ENCODE data around the gene TMEM88.

Gene TMEM88

GRCh38 chr17:7848131-7848579, 6.7 kb upstream of the TMEM88 start:
- H3K36me3 ChIP-seq (ENCODE audit: control insufficient read depth, insufficient read depth, low read length), result no peaks in the 10 kb centered on the region
- DNase-seq, result no peak

GRCh38 chr17:7848739-7849129, 6.1 kb upstream of the TMEM88 start:
- no peak overlapping the region for H4K5ac ChIP-seq (ENCODE audit: low read length)
- no peak overlapping the region for H3K4ac ChIP-seq (ENCODE audit: low read depth, low read length)
- no peak overlapping the region for H3K9ac ChIP-seq (ENCODE audit: low read length)
- H3K4me1 ChIP-seq (ENCODE audit: control insufficient read depth, low read depth, low read length), result no peaks in the 10 kb centered on the region
- no peak overlapping the region for H3K4me3 ChIP-seq (ENCODE audit: low read length)
- H2BK120ac ChIP-seq (ENCODE audit: low read depth, low read length), result no peak overlapping the region
- H3K56ac ChIP-seq (ENCODE audit: low read length), result no peak overlapping the region
- H2BK15ac ChIP-seq (replicated peaks; ENCODE audit: low read depth), result no peak overlapping the region
- H2AK5ac ChIP-seq (ENCODE audit: low read length), result no peak overlapping the region
- H3K79me2 ChIP-seq (ENCODE audit: control insufficient read depth, insufficient read depth, low read length), result no peaks in the 10 kb centered on the region
- no peak overlapping the region for H3K18ac ChIP-seq (ENCODE audit: low read length)
- no peak overlapping the region for H4K8ac ChIP-seq (ENCODE audit: low read depth, low read length)
- H3K27me3 ChIP-seq (ENCODE audit: insufficient read depth, low read length, poor library complexity), result peaks cover 7% of the 10 kb centered on the region
- no peak overlapping the region for H2BK5ac ChIP-seq (ENCODE audit: low read length)
- no peaks in the 10 kb centered on the region for H3K36me3 ChIP-seq (ENCODE audit: control insufficient read depth, insufficient read depth, low read length)
- WGBS (ENCODE audit: extremely low coverage, insufficient coverage, low lambda C conversion rate), result no CpG with 5 or more reads among the region's 21 CpGs
- H3K4me2 ChIP-seq (ENCODE audit: low read length), result no peak overlapping the region
- H3K23ac ChIP-seq (ENCODE audit: low read length), result no peak overlapping the region
- no peak for DNase-seq
- no peaks in the 10 kb centered on the region for H3K79me1 ChIP-seq (ENCODE audit: low read length)
- H3K27ac ChIP-seq (ENCODE audit: low read depth, low read length), result no peak overlapping the region

More at GRCh38 chr17:7848131-7848579, 6.7 kb upstream of the TMEM88 start:
- H2AK5ac ChIP-seq (ENCODE audit: low read length), result no peak overlapping the region
- H3K9ac ChIP-seq (ENCODE audit: low read length), result no peak overlapping the region
- H3K27me3 ChIP-seq (ENCODE audit: insufficient read depth, low read length, poor library complexity), result peaks cover 7% of the 10 kb centered on the region
- no peaks in the 10 kb centered on the region for H3K79me2 ChIP-seq (ENCODE audit: control insufficient read depth, insufficient read depth, low read length)
- H2BK15ac ChIP-seq (replicated peaks; ENCODE audit: low read depth), result no peak overlapping the region
- no peak overlapping the region for H3K23ac ChIP-seq (ENCODE audit: low read length)
- no CpG with 5 or more reads among the region's 20 CpGs for WGBS (ENCODE audit: extremely low coverage, insufficient coverage, low lambda C conversion rate)
- H3K56ac ChIP-seq (ENCODE audit: low read length), result no peak overlapping the region
- no peak overlapping the region for H3K4ac ChIP-seq (ENCODE audit: low read depth, low read length)
- no peak overlapping the region for H2BK120ac ChIP-seq (ENCODE audit: low read depth, low read length)
- no peak overlapping the region for H4K8ac ChIP-seq (ENCODE audit: low read depth, low read length)
- H3K27ac ChIP-seq (ENCODE audit: low read depth, low read length), result no peak overlapping the region
- no peak overlapping the region for H4K5ac ChIP-seq (ENCODE audit: low read length)
- H2BK5ac ChIP-seq (ENCODE audit: low read length), result no peak overlapping the region
- no peaks in the 10 kb centered on the region for H3K4me1 ChIP-seq (ENCODE audit: control insufficient read depth, low read depth, low read length)
- no peak overlapping the region for H3K18ac ChIP-seq (ENCODE audit: low read length)
- no peak overlapping the region for H3K4me3 ChIP-seq (ENCODE audit: low read length)
- no peaks in the 10 kb centered on the region for H3K79me1 ChIP-seq (ENCODE audit: low read length)
- no peak overlapping the region for H3K4me2 ChIP-seq (ENCODE audit: low read length)

DNA sequence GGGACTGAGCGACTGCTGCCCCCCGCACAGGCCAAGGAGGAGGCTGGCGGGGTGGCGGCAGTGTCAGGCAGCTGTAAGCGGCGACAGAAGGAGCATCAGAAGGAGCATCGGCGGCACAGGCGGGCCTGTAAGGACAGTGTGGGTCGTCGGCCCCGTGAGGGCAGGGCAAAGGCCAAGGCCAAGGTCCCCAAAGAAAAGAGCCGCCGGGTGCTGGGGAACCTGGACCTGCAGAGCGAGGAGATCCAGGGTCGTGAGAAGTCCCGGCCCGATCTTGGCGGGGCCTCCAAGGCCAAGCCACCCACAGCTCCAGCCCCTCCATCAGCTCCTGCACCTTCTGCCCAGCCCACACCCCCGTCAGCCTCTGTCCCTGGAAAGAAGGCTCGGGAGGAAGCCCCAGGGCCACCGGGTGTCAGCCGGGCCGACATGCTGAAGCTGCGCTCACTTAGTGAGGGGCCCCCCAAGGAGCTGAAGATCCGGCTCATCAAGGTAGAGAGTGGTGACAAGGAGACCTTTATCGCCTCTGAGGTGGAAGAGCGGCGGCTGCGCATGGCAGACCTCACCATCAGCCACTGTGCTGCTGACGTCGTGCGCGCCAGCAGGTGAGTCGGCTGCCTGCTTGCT, 5.6 kb upstream of the TMEM88 start:
- WGBS (ENCODE audit: extremely low coverage, insufficient coverage, low lambda C conversion rate), result no CpG with 5 or more reads among the region's 35 CpGs
- H3K79me2 ChIP-seq (ENCODE audit: control insufficient read depth, insufficient read depth, low read length), result no peaks in the 10 kb centered on the region
- no peaks in the 10 kb centered on the region for H3K79me1 ChIP-seq (ENCODE audit: low read length)
- H2BK120ac ChIP-seq (ENCODE audit: low read depth, low read length), result no peak overlapping the region
- H3K4me3 ChIP-seq (ENCODE audit: low read length), result no peak overlapping the region
- no peak overlapping the region for H3K9ac ChIP-seq (ENCODE audit: low read length)
- H3K23ac ChIP-seq (ENCODE audit: low read length), result no peak overlapping the region
- no peaks in the 10 kb centered on the region for H3K4me1 ChIP-seq (ENCODE audit: control insufficient read depth, low read depth, low read length)
- H3K4ac ChIP-seq (ENCODE audit: low read depth, low read length), result no peak overlapping the region
- DNase-seq, result no peak
- H4K5ac ChIP-seq (ENCODE audit: low read length), result no peak overlapping the region
- no peaks in the 10 kb centered on the region for H3K36me3 ChIP-seq (ENCODE audit: control insufficient read depth, insufficient read depth, low read length)
- no peak overlapping the region for H3K4me2 ChIP-seq (ENCODE audit: low read length)
- no peak overlapping the region for H3K56ac ChIP-seq (ENCODE audit: low read length)
- no peak overlapping the region for H3K18ac ChIP-seq (ENCODE audit: low read length)
- H4K8ac ChIP-seq (ENCODE audit: low read depth, low read length), result no peak overlapping the region
- no peak overlapping the region for H2BK5ac ChIP-seq (ENCODE audit: low read length)
- H2BK15ac ChIP-seq (replicated peaks; ENCODE audit: low read depth), result no peak overlapping the region
- H3K27ac ChIP-seq (ENCODE audit: low read depth, low read length), result no peak overlapping the region
- H3K27me3 ChIP-seq (ENCODE audit: insufficient read depth, low read length, poor library complexity), result peaks cover 7% of the 10 kb centered on the region
- no peak overlapping the region for H2AK5ac ChIP-seq (ENCODE audit: low read length)

GRCh38 chr17:7849751-7850504, 4.9 kb upstream of the TMEM88 start:
- no peak overlapping the region for H4K5ac ChIP-seq (ENCODE audit: low read length)
- H3K4ac ChIP-seq (ENCODE audit: low read depth, low read length), result no peak overlapping the region
- no peak for DNase-seq
- no peak overlapping the region for H3K23ac ChIP-seq (ENCODE audit: low read length)
- no peak overlapping the region for H3K56ac ChIP-seq (ENCODE audit: low read length)
- no peak overlapping the region for H3K18ac ChIP-seq (ENCODE audit: low read length)
- H3K27ac ChIP-seq (ENCODE audit: low read depth, low read length), result no peak overlapping the region
- H2AK5ac ChIP-seq (ENCODE audit: low read length), result no peak overlapping the region
- no CpG with 5 or more reads among the region's 12 CpGs for WGBS (ENCODE audit: extremely low coverage, insufficient coverage, low lambda C conversion rate)
- H4K8ac ChIP-seq (ENCODE audit: low read depth, low read length), result no peak overlapping the region
- no peaks in the 10 kb centered on the region for H3K36me3 ChIP-seq (ENCODE audit: control insufficient read depth, insufficient read depth, low read length)
- H2BK15ac ChIP-seq (replicated peaks; ENCODE audit: low read depth), result no peak overlapping the region
- H3K4me3 ChIP-seq (ENCODE audit: low read length), result no peak overlapping the region
- no peaks in the 10 kb centered on the region for H3K79me2 ChIP-seq (ENCODE audit: control insufficient read depth, insufficient read depth, low read length)
- no peak overlapping the region for H2BK120ac ChIP-seq (ENCODE audit: low read depth, low read length)
- peaks cover 7% of the 10 kb centered on the region for H3K27me3 ChIP-seq (ENCODE audit: insufficient read depth, low read length, poor library complexity)
- H2BK5ac ChIP-seq (ENCODE audit: low read length), result no peak overlapping the region
- H3K79me1 ChIP-seq (ENCODE audit: low read length), result no peaks in the 10 kb centered on the region
- no peak overlapping the region for H3K9ac ChIP-seq (ENCODE audit: low read length)
- H3K4me2 ChIP-seq (ENCODE audit: low read length), result no peak overlapping the region
- H3K4me1 ChIP-seq (ENCODE audit: control insufficient read depth, low read depth, low read length), result no peaks in the 10 kb centered on the region

DNA sequence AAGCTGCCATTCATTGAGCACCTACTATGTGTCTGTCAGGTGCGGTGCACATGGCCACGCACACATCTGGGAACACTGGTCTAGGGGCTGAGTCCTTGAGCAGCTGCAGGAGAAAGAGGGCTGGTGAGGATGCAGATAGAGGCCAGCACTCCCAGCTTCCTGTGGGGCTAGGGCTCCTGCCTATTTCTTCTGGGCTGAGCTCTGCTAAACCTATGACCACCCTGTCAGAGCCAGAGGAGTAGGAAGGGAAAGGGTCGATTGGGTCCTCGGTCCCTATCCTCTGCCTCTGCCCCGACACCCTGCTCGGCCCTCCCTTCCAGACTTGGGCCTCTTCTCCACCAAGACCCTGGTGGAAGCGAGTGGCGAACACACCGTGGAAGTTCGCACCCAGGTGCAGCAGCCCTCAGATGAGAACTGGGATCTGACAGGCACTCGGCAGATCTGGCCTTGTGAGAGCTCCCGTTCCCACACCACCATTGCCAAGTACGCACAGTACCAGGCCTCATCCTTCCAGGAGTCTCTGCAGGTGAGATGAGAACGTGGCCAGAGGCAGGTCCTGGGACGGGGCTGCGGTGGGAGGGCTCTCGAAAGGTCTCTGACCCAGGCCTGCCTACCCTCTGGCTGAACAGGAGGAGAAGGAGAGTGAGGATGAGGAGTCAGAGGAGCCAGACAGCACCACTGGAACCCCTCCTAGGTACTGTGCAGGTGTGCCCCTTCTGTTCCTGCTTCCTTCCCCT, 4.0 kb upstream of the TMEM88 start:
- H2AK5ac ChIP-seq (ENCODE audit: low read length), result no peak overlapping the region
- H3K23ac ChIP-seq (ENCODE audit: low read length), result no peak overlapping the region
- H3K79me1 ChIP-seq (ENCODE audit: low read length), result no peaks in the 10 kb centered on the region
- DNase-seq, result no peak
- no peak overlapping the region for H2BK15ac ChIP-seq (replicated peaks; ENCODE audit: low read depth)
- H4K5ac ChIP-seq (ENCODE audit: low read length), result no peak overlapping the region
- peaks cover 9% of the 10 kb centered on the region for H3K27me3 ChIP-seq (ENCODE audit: insufficient read depth, low read length, poor library complexity)
- no peaks in the 10 kb centered on the region for H3K36me3 ChIP-seq (ENCODE audit: control insufficient read depth, insufficient read depth, low read length)
- no peak overlapping the region for H2BK120ac ChIP-seq (ENCODE audit: low read depth, low read length)
- H3K4me2 ChIP-seq (ENCODE audit: low read length), result peak overlapping the region; percentile 82
- WGBS (ENCODE audit: extremely low coverage, insufficient coverage, low lambda C conversion rate), result no CpG with 5 or more reads among the region's 17 CpGs
- H3K18ac ChIP-seq (ENCODE audit: low read length), result no peak overlapping the region
- H3K9ac ChIP-seq (ENCODE audit: low read length), result no peak overlapping the region
- no peak overlapping the region for H3K27ac ChIP-seq (ENCODE audit: low read depth, low read length)
- no peak overlapping the region for H2BK5ac ChIP-seq (ENCODE audit: low read length)
- H3K56ac ChIP-seq (ENCODE audit: low read length), result peak overlapping the region; percentile 0
- no peak overlapping the region for H4K8ac ChIP-seq (ENCODE audit: low read depth, low read length)
- H3K4me3 ChIP-seq (ENCODE audit: low read length), result no peak overlapping the region
- peaks cover 2% of the 10 kb centered on the region for H3K4me1 ChIP-seq (ENCODE audit: control insufficient read depth, low read depth, low read length)
- H3K4ac ChIP-seq (ENCODE audit: low read depth, low read length), result no peak overlapping the region
- no peaks in the 10 kb centered on the region for H3K79me2 ChIP-seq (ENCODE audit: control insufficient read depth, insufficient read depth, low read length)

Data from mesendoderm (in vitro differentiated cells).